IMR-90 (cell line): ENCODE data around the gene SLC26A8. TPM values are rescaled to one million over a fixed set of nuclear protein-coding genes. Genes with fewer than 3 reads are reported as not detected.
A peak's percentile ranks its signal among the peaks of the same experiment; 100 is the strongest.

Source experiments
- ATAC-seq: fragments of 200-7000 bp; cut with Tn5 transposase; 2 replicates; pipeline ENCODE4 v1.9.1; 2020; ENCODE audit warnings: low read depth, mild to moderate bottlenecking, moderate library complexity
- BruUV-seq: library from RNA; stranded (reverse); fragments of 400-500 nt; replicated peaks from 2 replicates; lab custom pipeline; 2021; lab: Mats Ljungman, UMichigan
- CTCF ChIA-PET: fragments of 300-600 bp; formaldehyde crosslinking; extraction: SDS; loops from one replicate; lab custom pipeline; 2021; ENCODE audit warnings: antibody characterized with exemption; lab: Yijun Ruan, JAX
- POLR2A ChIA-PET: fragments of 300-600 bp; sonication (Branson Sonifier 250); formaldehyde crosslinking; loops from one replicate; lab custom pipeline; 2022; ENCODE audit warnings: antibody characterized with exemption; ENCODE audit not compliant: unreplicated experiment; lab: Charles Lee
- DNase-seq: peaks from one replicate; pipeline ENCODE4 v3.0.0; 2013
- H2AFZ ChIP-seq: replicated peaks from 2 replicates; pipeline ENCODE3; 2013; ENCODE audit warnings: low read length, mild to moderate bottlenecking; ENCODE audit not compliant: poor library complexity
- H2AK5ac ChIP-seq: 2 replicates; pipeline ENCODE4 v1.6.1; 2013; ENCODE audit warnings: low read depth, low read length, inconsistent platforms
- H2AK9ac ChIP-seq: replicated peaks from 2 replicates; pipeline ENCODE3; 2013; ENCODE audit warnings: mild to moderate bottlenecking, low read depth, low read length, moderate library complexity; ENCODE audit not compliant: poor library complexity
- H2BK120ac ChIP-seq: 2 replicates; pipeline ENCODE4 v1.6.1; 2013; ENCODE audit warnings: low read depth, low read length, inconsistent platforms
- H2BK15ac ChIP-seq: 3 replicates; pipeline ENCODE4 v1.6.1; 2013; ENCODE audit warnings: low read depth, low read length, inconsistent platforms
- H2BK20ac ChIP-seq: 2 replicates; pipeline ENCODE4 v1.6.1; 2013; ENCODE audit warnings: low read depth, mild to moderate bottlenecking, inconsistent platforms, low read length, moderate library complexity
- H2BK5ac ChIP-seq: 2 replicates; pipeline ENCODE4 v1.6.1; 2013; ENCODE audit warnings: mild to moderate bottlenecking, low read depth, low read length, inconsistent platforms; ENCODE audit not compliant: poor library complexity, severe bottlenecking
- H3K14ac ChIP-seq: replicated peaks from 2 replicates; pipeline ENCODE4 v1.6.1; 2013; ENCODE audit warnings: low read depth, low read length, inconsistent platforms
- H3K18ac ChIP-seq: 2 replicates; pipeline ENCODE4 v1.6.1; 2013; ENCODE audit warnings: low read depth, low read length, control low read depth
- H3K23ac ChIP-seq: 2 replicates; pipeline ENCODE4 v1.6.1; 2013; ENCODE audit warnings: low read depth, low read length, inconsistent platforms
- H3K27ac ChIP-seq: 2 replicates; pipeline ENCODE4 v1.5.1; 2013; ENCODE audit warnings: mild to moderate bottlenecking, control low read depth, low read length; ENCODE audit not compliant: insufficient read depth
- H3K27me3 ChIP-seq: 2 replicates; pipeline ENCODE4 v1.6.1; 2013; ENCODE audit warnings: low read length; ENCODE audit not compliant: control insufficient read depth, insufficient read depth
- H3K36me3 ChIP-seq: 2 replicates; pipeline ENCODE4 v1.6.1; 2013; ENCODE audit warnings: low read length, mixed read lengths; ENCODE audit not compliant: control insufficient read depth, insufficient read depth
- H3K4ac ChIP-seq: 2 replicates; pipeline ENCODE4 v1.6.1; 2013; ENCODE audit warnings: low read depth, low read length, inconsistent platforms
- H3K4me1 ChIP-seq: 2 replicates; pipeline ENCODE4 v1.6.1; 2013; ENCODE audit warnings: low read length, mixed read lengths; ENCODE audit not compliant: control insufficient read depth, insufficient read depth
- H3K4me2 ChIP-seq: 2 replicates; pipeline ENCODE4 v1.6.1; 2013; ENCODE audit warnings: low read depth, mild to moderate bottlenecking, control low read depth, low read length, moderate library complexity
- H3K4me3 ChIP-seq: 2 replicates; pipeline ENCODE4 v1.5.1; 2013; ENCODE audit warnings: low read depth, mild to moderate bottlenecking, control low read depth, low read length, moderate library complexity; ENCODE audit not compliant: insufficient read depth
- H3K56ac ChIP-seq: 2 replicates; pipeline ENCODE4 v1.6.1; 2013; ENCODE audit warnings: low read length, inconsistent platforms; ENCODE audit not compliant: insufficient read depth; ENCODE audit errors: extremely low read depth
- H3K79me1 ChIP-seq, 2 experiments: 2 replicates each; pipeline ENCODE4 v1.6.1; 2013; ENCODE audit warnings: low read length in 2 of 2, inconsistent platforms in 1 of 2, low read depth in 1 of 2
- H3K9ac ChIP-seq: 2 replicates; pipeline ENCODE4 v1.6.1; 2013; ENCODE audit warnings: low read depth, low read length, control low read depth
- H3K9me1 ChIP-seq: 2 replicates; pipeline ENCODE4 v1.6.1; 2013; ENCODE audit warnings: low read length, inconsistent platforms; ENCODE audit not compliant: insufficient read depth
- H3K9me3 ChIP-seq: 2 replicates; pipeline ENCODE4 v1.6.1; 2013; ENCODE audit warnings: low read length; ENCODE audit not compliant: control insufficient read depth, insufficient read depth
- H4K20me1 ChIP-seq: 2 replicates; pipeline ENCODE4 v1.6.1; 2013; ENCODE audit warnings: low read length, inconsistent platforms; ENCODE audit not compliant: insufficient read depth
- H4K5ac ChIP-seq: 2 replicates; pipeline ENCODE4 v1.6.1; 2013; ENCODE audit warnings: mild to moderate bottlenecking, low read depth, low read length, control low read depth
- H4K8ac ChIP-seq, 2 experiments: 2 replicates each; pipeline ENCODE4 v1.6.1; 2013; ENCODE audit warnings: low read depth in 2 of 2, low read length in 2 of 2, control low read depth in 1 of 2, inconsistent platforms in 1 of 2
- H4K91ac ChIP-seq: 2 replicates; pipeline ENCODE4 v1.6.1; 2013; ENCODE audit warnings: low read depth, low read length, inconsistent platforms; ENCODE audit not compliant: insufficient read depth
- BHLHE40 ChIP-seq: fragments of 150-350 bp; IDR thresholded peaks from 2 replicates; pipeline ENCODE4 v1.6.1; 2016; ENCODE audit warnings: mild to moderate bottlenecking, low read depth, low read length
- FOS ChIP-seq: fragments of 150-350 bp; IDR thresholded peaks from 2 replicates; pipeline ENCODE4 v1.6.1; 2016; ENCODE audit warnings: low read depth, low read length
- MAZ ChIP-seq: IDR thresholded peaks from 2 replicates; pipeline ENCODE4 v1.6.1; 2012; ENCODE audit warnings: low read depth, mild to moderate bottlenecking, low read length, improper control_type of control experiment, moderate library complexity, borderline replicate concordance
- RAD21 ChIP-seq: IDR thresholded peaks from 2 replicates; pipeline ENCODE4 v1.6.1; 2012; ENCODE audit warnings: low read length, improper control_type of control experiment
- WGBS, 2 experiments: methylation state at CpG; one replicate each; pipeline versions ENCODE4 v1.1.5 to v1.1.7; 2013; ENCODE audit warnings: missing lambda C conversion rate in 2 of 2; ENCODE audit not compliant: insufficient read length in 1 of 2; ENCODE audit errors: extremely low coverage in 2 of 2; 5-methylcytosine and 5-hydroxymethylcytosine counted together
- dilution Hi-C: fragments of 300-500 bp; cut with HindIII; formaldehyde crosslinking; loops from one replicate; pipeline ENCODE4 v1.14.3; 2018; ENCODE audit warnings: low sequenced_read_pairs; ENCODE audit not compliant: unreplicated experiment
- in situ Hi-C: fragments of 300-500 bp; cut with MboI; formaldehyde crosslinking; loops from 3 replicates; pipeline ENCODE4 v1.14.3; 2019; ENCODE audit warnings: low sequenced_read_pairs, inconsistent platforms, mixed read lengths
- intact Hi-C: fragments of 100-400 bp; cut with micrococcal nuclease; formaldehyde crosslinking; loops from 2 replicates; pipeline ENCODE4 v1.10.0; 2022
- polyA plus RNA-seq, 3 experiments: library from polyadenylated mRNA; depleted of rRNA; stranded (reverse); fragments of >200 nt; gene quantifications; 2 replicates each; pipeline ENCODE4 v1.2.3, GENCODE V29; 2012; ENCODE audit warnings: low replicate concordance in 1 of 3
- total RNA-seq: library from RNA; depleted of rRNA; stranded (reverse); fragments of >200 nt; gene quantifications from 2 replicates; pipeline ENCODE4 v1.2.3, GENCODE V29; 2012
- TF ChIP-seq, protein P1 (sequence below): fragments of 150-350 bp; IDR thresholded peaks from 2 replicates; pipeline ENCODE4 v1.6.1; 2016; ENCODE audit warnings: low read depth, mild to moderate bottlenecking, low read length, moderate library complexity, borderline replicate concordance
- TF ChIP-seq, protein P2 (sequence below): conservative IDR thresholded peaks from 2 replicates; pipeline ENCODE4 v1.5.1; 2012; ENCODE audit warnings: mild to moderate bottlenecking, low read depth, low read length, improper control_type of control experiment

SLC26A8 gene
- total and polyA plus RNA-seq, 2 of the 4 experiments (the other 2 are of a cell fraction), result 0.07 TPM; not detected in 1

DNA sequence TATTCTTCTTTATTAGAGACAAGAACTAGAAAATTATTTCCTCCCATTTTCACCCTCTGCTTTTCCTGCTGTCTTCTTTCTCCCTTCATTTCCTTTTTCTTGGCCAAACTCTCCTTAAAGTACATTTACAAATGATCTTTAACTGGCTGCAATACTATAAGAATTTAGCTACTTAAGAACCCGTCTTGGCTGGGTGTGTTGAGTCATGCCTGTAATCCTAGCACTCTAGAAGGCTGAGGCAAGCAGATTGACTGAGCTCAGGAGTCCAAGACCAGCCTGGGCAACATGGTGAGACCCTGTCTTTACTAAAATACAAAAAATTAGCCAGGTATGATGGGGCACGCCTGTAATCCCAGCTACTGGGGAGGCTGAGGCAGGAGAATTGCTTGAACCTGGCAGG, 64.3 kb downstream of the SLC26A8 start (continued):
- TF ChIP-seq BHLHE40, result no peak
- TF ChIP-seq FOS, result no peak
- TF ChIP-seq MAZ, result no peak

DNA sequence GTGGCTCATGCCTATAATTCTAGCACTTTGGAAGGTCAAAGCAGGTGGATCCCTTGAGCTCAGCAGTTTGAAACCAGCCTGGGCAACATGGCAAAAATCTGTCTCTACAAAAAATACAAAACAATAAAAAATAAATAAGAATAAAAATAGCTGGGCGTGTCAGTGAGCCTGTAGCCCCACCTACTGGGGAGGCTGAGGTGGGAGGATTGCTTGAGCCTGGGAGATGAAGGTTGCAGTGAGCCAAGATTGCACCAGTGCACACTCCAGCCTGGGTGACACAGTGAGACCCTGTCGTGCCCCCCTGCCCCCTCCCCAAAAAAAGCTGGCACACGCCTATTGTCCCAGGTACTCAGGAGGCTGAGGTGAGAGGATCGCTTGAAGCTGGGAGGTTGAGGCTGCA, 68.5 kb downstream of the SLC26A8 start:
- Histone ChIP-seq H3K18ac (no peak overlapping the region), H4K91ac (no peak overlapping the region), H4K5ac (no peak overlapping the region), H2BK120ac (no peak overlapping the region), H3K4me1 (peaks cover 3% of the 10 kb centered on the region; the same call in 1 of the 2 replicates), H3K9ac (no peak overlapping the region), H4K8ac (no peak overlapping the region), H3K9me3 (no peaks in the 10 kb centered on the region), H2BK5ac (no peak overlapping the region), H3K27me3 (peaks cover 16% of the 10 kb centered on the region), H3K36me3 (no peaks in the 10 kb centered on the region), H2BK20ac (no peak overlapping the region), H3K4me2 (no peak overlapping the region), H3K56ac (no peak overlapping the region), H3K79me1 (no peaks in the 10 kb centered on the region), H2BK15ac (no peak overlapping the region), H3K27ac (no peak overlapping the region), H3K14ac (no peak overlapping the region), H3K4ac (no peak overlapping the region), H2AK5ac (no peak overlapping the region), H3K23ac (no peak overlapping the region), H2AK9ac (no peak overlapping the region), H3K9me1 (peaks cover 4% of the 10 kb centered on the region), H4K20me1 (no peaks in the 10 kb centered on the region), H3K4me3 (no peak overlapping the region), H2AFZ (no peak overlapping the region)
- no CpG with 5 or more reads among the region's 4 CpGs for WGBS, 2 experiments
- TF ChIP-seq, protein P1, sequence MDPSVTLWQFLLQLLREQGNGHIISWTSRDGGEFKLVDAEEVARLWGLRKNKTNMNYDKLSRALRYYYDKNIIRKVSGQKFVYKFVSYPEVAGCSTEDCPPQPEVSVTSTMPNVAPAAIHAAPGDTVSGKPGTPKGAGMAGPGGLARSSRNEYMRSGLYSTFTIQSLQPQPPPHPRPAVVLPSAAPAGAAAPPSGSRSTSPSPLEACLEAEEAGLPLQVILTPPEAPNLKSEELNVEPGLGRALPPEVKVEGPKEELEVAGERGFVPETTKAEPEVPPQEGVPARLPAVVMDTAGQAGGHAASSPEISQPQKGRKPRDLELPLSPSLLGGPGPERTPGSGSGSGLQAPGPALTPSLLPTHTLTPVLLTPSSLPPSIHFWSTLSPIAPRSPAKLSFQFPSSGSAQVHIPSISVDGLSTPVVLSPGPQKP, result no peak
- peak; percentile 30; the same call in 1 of the 2 replicates for TF ChIP-seq RAD21
- TF ChIP-seq, protein P2, sequence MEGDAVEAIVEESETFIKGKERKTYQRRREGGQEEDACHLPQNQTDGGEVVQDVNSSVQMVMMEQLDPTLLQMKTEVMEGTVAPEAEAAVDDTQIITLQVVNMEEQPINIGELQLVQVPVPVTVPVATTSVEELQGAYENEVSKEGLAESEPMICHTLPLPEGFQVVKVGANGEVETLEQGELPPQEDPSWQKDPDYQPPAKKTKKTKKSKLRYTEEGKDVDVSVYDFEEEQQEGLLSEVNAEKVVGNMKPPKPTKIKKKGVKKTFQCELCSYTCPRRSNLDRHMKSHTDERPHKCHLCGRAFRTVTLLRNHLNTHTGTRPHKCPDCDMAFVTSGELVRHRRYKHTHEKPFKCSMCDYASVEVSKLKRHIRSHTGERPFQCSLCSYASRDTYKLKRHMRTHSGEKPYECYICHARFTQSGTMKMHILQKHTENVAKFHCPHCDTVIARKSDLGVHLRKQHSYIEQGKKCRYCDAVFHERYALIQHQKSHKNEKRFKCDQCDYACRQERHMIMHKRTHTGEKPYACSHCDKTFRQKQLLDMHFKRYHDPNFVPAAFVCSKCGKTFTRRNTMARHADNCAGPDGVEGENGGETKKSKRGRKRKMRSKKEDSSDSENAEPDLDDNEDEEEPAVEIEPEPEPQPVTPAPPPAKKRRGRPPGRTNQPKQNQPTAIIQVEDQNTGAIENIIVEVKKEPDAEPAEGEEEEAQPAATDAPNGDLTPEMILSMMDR, result 0 out of 2 replicates have a peak, but pooled peaks have one; percentile 16
- dilution Hi-C loops (no loop called here), in situ Hi-C loops (loop anchor here (25.0 kb wide), 1 partner anchor 419 kb away; no protein-coding TSS in a partner anchor), intact Hi-C loops (no loop called here)
- POLR2A ChIA-PET, result no interaction called here
- DNase-seq (no peak), ATAC-seq (no peak)
- BruUV-seq, result no TSS peak
- CTCF ChIA-PET, result interaction anchor here (0.6 kb wide), 2 partner anchors 138 to 215 kb away, joined by 3 read pairs; no protein-coding TSS in a partner anchor
